Liver (tissue), 3 donors: Measurements from ENCODE around the gene FRA10AC1.

ENCODE experiments used
- FOXA1 ChIP-seq: IDR thresholded peaks from 2 replicates; pipeline ENCODE4 v1.6.1; 2016; ENCODE audit warnings: antibody characterized with exemption
- GABPA ChIP-seq, 2 donors: IDR thresholded peaks in 1 of 2; conservative IDR thresholded peaks in 1 of 2; 2 replicates each; pipeline ENCODE4 v1.6.1; 2016; ENCODE audit warnings: antibody characterized with exemption in 2 of 2, mild to moderate bottlenecking in 1 of 2, moderate library complexity in 1 of 2
- JUND ChIP-seq, 2 donors: IDR thresholded peaks; 2 replicates each; pipeline ENCODE4 v1.6.1; 2016; ENCODE audit warnings: antibody characterized with exemption in 2 of 2
- MAX ChIP-seq: IDR thresholded peaks from 2 replicates; pipeline ENCODE4 v1.6.1; 2016; ENCODE audit warnings: antibody characterized with exemption
- NR2F2 ChIP-seq: IDR thresholded peaks from 2 replicates; pipeline ENCODE4 v1.6.1; 2016; ENCODE audit warnings: antibody characterized with exemption
- RAD21 ChIP-seq, 2 donors: IDR thresholded peaks; 2 replicates each; pipeline ENCODE4 v1.6.1; 2016; ENCODE audit warnings: antibody characterized with exemption in 2 of 2, mild to moderate bottlenecking in 2 of 2
- REST ChIP-seq: IDR thresholded peaks from 2 replicates; pipeline ENCODE4 v1.6.1; 2016; ENCODE audit warnings: antibody characterized with exemption, mild to moderate bottlenecking
- TAF1 ChIP-seq: conservative IDR thresholded peaks from 2 replicates; pipeline ENCODE4 v1.6.1; 2016; ENCODE audit warnings: antibody characterized with exemption, mild to moderate bottlenecking
- YY1 ChIP-seq: IDR thresholded peaks from 2 replicates; pipeline ENCODE4 v1.6.1; 2016; ENCODE audit warnings: antibody characterized with exemption, mild to moderate bottlenecking
- ZBTB33 ChIP-seq: IDR thresholded peaks from 2 replicates; pipeline ENCODE4 v1.6.1; 2016; ENCODE audit warnings: antibody characterized with exemption
- TF ChIP-seq, protein P1 (sequence below): fragments of 150-350 bp; IDR thresholded peaks from 2 replicates; pipeline ENCODE4 v1.5.1; 2017; ENCODE audit warnings: improper control_type of control experiment, low read depth, low read length; ENCODE audit not compliant: missing input control
- TF ChIP-seq, protein P2 (sequence below): IDR thresholded peaks from 2 replicates; pipeline ENCODE4 v1.6.1; 2016; ENCODE audit warnings: antibody characterized with exemption
- donor health status: healthy.
- donor health status: healthy.

DNA sequence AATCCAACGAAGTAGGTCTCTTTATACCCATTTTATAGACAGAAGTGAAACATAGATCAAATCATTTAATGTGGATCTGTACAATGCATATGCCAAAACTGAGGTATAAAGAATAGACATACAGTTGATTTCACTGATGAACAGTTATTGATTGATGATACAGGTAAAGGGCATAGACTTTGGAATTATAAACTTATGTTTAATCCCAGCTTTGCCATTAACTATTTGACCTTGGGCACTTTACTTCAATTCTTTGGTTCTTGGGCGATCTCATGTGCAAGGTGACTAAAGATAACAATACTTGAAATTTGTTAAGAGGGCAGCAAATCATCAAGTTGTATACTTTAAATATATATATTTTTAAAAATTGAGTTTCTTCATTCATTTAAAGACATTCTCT lies 28.6 kb downstream of the FRA10AC1 start:
- peak; percentile 17 for TF ChIP-seq MAX
- TF ChIP-seq, protein P1, sequence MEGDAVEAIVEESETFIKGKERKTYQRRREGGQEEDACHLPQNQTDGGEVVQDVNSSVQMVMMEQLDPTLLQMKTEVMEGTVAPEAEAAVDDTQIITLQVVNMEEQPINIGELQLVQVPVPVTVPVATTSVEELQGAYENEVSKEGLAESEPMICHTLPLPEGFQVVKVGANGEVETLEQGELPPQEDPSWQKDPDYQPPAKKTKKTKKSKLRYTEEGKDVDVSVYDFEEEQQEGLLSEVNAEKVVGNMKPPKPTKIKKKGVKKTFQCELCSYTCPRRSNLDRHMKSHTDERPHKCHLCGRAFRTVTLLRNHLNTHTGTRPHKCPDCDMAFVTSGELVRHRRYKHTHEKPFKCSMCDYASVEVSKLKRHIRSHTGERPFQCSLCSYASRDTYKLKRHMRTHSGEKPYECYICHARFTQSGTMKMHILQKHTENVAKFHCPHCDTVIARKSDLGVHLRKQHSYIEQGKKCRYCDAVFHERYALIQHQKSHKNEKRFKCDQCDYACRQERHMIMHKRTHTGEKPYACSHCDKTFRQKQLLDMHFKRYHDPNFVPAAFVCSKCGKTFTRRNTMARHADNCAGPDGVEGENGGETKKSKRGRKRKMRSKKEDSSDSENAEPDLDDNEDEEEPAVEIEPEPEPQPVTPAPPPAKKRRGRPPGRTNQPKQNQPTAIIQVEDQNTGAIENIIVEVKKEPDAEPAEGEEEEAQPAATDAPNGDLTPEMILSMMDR: no peak
- TF ChIP-seq YY1: no peak
- no peak for TF ChIP-seq ZBTB33
- no peak for TF ChIP-seq RAD21 (IDR thresholded peaks at IDR 0.05)
- TF ChIP-seq NR2F2: no peak
- TF ChIP-seq, protein P2, sequence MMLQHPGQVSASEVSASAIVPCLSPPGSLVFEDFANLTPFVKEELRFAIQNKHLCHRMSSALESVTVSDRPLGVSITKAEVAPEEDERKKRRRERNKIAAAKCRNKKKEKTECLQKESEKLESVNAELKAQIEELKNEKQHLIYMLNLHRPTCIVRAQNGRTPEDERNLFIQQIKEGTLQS: no peak
- no peak for TF ChIP-seq REST
- no peak for TF ChIP-seq FOXA1
- no peak for TF ChIP-seq TAF1
- TF ChIP-seq JUND (IDR thresholded peaks at IDR 0.05): no peak
- no peak for TF ChIP-seq GABPA (IDR thresholded peaks at IDR 0.05 in 1 of 2, conservative IDR thresholded peaks at IDR 0.05 in 1 of 2)
